ENCODE measurements around the gene TRIM65.
"Not testable (repeated sequence)": the region's sequence is repeated elsewhere in the genome, so short reads cannot be mapped to it uniquely, and the experiment has no call there.

TRIM65 gene

DNA sequence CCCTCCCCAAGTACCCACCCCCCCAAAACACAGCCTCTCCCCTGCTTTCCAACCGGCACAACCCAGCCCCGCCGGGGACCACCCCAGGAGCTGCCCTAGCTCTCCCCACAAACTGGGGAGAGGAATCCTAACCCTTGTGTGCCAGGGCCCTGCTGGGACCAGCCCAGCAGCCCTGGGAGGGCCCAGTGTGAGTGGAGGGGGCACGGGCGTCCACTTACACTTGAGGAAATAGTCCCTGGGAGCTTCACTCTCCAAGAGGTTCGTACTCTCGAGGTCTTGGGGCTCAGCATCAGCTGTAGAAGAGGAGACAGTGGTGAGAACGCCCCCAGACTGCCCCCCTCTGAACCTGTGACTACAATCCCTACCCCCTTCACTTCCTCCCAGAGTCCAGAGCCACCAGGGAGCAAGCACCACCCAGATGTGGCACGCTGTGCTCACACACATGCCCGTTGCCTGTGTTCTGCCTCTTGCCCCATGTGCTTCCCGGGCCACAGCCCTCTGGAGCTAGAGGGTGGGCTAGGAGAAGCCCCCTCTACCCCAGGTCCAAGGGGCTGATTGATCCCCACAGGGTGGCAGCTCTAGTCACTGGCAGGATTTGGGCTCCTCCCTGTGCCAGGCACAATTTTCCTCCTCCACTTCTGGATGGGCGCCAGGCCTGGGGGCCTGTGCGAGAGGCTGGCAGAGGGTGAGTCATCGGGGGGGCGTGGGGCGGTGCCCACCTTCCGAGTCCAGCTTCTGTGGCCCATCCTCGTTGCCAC lies 21.4 kb downstream of the TRIM65 start:
- no peak for DNase-seq (ENCODE audit: low read depth)

DNA sequence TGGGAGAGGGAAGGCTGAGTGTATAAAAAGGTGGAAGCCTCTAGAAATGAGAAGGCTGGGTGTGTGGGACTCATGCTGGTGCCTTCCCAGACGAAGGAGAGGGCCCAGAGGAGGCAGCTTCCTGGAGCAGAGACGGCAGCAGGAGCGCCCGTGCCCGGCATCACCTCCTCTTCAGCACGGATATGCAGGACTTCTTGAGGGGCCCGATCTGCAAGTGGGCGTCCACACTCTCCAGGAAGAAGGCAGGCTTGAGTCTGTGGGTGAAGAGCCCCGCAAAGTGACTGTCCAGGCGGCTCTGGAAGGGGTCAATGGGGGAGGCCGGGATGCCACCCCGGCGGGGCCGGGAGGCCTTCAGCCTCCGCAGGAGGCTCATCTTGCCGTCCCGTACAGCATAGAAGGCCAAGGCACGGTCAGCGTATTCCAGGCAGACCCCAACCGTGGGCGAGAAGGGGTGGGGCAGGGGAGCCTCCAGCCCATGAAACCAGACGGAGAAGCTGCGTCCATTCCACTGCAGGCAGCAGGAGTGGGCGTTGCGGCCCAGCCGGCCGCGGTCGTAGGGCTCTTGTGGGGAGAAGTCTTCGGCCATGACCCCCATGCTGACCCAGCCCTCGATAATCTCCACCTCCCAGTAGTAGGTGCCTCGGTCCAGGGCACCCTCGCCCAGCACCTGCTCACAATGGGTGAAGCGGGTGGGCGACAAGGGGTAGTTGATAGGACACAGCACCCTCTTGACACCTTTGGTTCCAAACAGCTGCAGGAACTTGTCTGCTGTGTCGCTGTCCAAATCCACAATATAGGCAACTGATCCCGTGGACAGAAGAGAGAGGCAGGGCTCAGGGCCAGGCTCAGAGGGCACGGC lies 22.2 kb downstream of the TRIM65 start:
- no peak for DNase-seq (ENCODE audit: low read depth)

DNA sequence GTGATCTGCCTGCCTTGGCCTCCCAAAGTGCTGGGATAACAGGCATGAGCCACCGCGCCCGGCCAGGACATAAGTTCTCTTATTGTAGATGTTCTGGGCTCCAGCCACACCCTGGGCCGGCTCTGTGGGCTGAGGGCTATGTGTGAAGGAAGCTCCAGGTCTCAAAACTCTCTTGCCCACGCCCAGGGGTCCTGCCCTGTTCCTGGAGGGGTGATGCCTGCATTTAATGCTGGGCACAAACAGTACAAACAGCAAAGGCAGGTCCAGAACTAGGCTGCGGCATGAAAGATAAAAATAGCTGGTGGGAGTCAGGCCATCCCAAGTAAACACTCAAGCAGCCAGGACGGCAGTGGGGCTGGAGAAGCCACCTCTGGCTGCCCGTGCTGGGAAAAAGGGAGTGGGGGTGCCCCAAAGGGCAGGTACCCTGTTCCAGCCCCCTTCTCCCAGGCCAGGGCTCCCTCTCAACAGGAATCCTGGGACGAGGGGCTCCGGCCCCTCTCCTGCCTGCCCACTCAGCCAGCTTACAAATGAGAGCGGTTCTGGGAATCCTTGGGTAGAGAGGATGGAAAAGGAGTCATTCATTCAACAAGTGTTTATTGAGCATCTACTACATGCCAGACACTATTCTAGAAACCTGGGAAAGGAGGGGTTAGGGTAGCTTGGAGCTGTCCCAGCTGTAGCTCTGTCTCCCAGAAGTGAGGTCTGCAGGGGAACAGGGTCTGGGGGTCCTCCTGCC lies 23.0 kb downstream of the TRIM65 start:
- DNase-seq (ENCODE audit: low read depth) = no peak

DNA sequence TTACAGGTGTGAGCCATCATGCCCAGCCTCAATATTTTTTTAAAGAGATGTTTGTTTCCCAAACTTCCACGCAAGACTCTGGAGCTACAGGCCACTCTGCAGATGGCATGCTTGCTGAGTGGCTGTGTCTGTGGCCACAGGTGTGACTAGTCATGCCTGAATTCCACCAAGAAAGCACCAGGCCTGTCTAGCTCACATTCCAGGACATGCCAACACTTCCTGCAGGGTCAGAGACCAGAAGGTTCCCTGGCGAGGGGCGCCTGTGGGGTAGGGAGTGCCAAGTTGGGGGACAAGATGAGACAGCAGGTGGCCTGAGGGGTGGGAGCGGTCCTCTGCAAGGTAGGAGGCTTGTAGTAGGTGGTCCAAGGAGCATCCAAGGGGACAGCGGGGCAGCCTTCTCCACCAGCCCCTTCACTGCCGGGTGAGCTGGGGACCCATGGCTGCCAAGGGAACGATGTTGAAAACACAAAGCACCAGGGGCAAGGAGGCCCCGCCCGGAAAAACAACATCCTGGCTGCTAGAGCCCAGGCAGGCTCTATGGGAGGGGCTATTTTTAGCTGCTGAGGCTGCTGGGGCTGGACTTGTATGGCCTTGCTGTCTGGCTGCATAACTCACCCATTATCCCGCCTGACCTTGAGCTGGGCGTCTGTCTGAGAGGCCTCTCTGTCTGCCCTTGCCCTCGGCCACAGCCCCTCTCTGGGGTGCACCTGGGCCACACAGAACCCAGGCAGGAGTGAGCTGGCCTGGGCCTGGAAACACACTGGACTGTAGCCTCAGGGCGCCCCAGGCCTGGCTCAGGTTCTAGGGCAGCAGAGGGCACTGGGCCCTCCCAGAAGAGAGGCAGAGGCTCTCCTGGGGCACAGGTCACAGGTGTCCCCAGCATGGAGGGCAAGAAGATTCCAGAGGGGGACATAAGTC lies 24.1 kb downstream of the TRIM65 start:
- peak; percentile 83 for DNase-seq (ENCODE audit: low read depth)

DNA sequence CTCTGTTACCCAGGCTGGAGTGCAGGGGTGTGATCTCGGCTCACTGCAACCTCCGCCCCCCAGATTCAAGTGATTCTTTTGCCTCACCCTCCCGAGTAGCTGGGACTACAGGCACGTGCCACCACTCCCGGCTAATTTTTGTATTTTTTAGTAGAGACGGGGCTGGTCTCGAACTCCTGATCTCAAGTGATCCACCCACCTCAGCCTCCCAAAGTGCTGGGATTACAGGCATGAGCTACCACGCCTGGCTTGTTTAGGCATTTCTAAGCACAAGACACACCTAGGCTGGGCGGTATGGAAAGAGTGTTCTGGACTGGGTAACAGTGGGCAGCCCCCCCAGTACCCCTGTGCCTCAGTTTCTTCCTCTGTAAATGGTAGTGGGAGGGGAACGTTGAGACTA lies 26.5 kb downstream of the TRIM65 start:
- not testable (repeated sequence) for DNase-seq (ENCODE audit: low read depth)

DNA sequence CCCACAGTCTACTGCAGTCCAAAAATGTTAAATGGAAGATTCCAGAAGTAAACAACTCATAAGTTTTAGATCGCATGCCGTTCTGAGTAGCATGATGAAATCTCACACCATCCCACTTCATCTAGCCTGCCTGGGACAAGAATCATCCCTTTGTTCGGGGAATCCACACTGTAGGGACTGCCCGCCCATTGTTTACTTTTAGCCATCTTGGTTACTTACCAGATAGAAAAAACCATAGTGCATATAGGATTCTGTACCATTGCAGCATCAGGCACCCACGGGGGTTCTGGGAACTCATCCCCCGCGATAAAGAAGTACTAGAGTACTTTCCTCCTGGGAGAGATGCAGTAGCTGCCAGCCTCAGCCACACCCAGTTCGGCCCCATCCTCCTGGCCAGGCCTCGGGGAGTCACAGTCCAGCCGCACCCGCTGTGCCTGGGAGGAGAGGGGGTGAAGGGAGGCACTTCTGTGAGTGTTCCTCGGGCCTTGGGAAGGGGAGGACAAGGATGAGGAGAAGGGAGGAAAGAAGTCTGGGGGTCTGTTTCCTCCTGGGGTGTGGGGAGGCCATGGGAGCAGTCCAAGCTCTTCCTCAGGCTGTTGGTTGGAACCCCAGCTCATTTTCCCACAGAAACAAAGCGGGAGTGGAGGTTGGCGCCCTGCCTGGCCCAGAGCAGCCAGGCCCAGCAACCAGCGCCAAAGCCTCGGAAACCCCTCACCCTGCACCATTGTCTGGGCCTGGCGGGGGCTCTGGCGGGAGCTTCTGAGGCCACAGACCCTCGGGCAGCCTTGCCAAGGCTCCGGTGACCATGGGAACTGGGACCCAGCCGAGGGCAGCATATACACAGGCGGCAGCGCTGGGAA lies 27.2 kb downstream of the TRIM65 start:
- DNase-seq (ENCODE audit: low read depth) = peak; percentile 50

DNA sequence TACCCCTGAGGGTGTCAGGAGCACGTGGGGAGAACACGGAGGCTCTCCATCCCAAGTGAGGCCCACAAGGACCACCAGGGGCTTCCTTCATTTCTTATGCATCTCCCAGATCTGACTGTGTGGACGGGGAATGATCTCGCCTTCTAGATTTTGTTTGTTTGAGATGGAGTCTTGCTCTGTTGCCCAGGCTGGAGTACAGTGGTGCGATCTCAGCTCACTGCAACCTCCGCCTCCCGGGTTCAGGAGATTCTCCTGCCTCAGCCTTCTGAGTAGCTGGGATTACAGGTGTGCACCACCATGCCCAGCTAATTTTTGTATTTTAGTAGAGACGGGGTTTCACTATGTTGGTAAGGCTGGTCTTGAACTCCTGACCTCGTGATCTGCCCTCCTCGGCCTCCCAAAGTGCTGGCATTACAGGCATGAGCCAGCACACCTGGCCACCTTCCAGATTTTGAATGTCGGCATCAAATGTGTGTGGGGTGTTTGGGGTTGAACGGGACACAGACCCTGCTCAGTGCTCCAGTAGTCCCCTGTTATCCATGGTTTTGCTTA lies 27.9 kb downstream of the TRIM65 start:
- not testable (repeated sequence) for DNase-seq (ENCODE audit: low read depth)

DNA sequence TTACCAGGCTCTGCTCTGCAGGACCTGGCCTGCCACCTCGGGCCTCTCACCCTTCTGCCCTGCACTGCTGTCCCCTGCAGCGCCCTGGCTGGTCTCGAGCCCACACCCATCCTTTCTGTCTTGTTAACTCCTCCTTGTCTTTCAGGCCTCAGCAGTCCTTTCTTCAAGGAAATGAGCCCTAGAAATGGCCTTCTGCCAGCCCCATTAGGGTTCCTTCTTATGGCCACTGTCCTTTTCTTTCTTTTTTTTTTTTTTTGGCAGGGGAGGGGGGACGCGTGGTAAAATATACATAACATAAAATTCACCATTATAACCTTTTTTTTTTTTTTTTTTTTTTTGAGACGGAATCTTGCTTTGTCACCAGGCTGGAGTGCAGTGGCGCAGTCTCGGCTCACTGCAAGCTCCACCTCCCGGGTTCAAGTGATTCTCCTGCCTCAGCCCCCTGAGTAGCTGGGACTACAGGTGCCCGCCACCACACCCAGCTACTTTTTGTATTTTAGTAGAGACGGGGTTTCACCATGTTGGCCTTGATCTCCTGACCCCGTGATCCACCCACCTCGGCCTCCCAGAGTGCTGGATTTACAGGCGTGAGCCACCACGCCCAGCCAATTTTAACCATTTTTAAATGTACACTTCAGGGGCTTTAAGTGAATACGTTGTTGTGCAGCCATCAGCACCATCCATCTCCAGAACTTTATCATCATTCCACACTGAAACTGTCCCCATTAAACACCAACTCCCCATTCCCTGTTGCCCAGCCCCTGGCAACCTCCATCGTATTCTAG lies 31.2 kb downstream of the TRIM65 start:
- not testable (repeated sequence) for DNase-seq (ENCODE audit: low read depth)

DNA sequence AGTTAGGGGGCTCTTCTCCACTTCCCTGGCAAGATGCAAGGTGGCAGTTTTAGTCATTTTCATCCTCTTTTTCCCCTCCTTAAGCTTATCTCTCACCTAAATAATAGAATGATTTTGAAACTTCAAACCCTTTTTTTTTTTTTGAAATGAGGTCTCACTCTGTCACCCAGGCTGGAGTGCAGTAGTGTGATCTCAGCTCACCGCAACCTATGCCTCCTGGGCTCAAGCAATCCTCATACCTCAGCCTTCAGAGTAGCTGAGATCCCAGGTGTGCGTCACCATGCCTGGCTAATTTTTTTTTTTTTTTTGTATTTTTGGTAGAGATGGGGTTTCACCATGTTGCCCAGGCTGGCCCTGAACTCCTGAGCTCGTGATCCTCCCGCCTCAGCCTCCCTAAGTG lies 31.9 kb downstream of the TRIM65 start:
- DNase-seq (ENCODE audit: low read depth) = not testable (repeated sequence)

DNA sequence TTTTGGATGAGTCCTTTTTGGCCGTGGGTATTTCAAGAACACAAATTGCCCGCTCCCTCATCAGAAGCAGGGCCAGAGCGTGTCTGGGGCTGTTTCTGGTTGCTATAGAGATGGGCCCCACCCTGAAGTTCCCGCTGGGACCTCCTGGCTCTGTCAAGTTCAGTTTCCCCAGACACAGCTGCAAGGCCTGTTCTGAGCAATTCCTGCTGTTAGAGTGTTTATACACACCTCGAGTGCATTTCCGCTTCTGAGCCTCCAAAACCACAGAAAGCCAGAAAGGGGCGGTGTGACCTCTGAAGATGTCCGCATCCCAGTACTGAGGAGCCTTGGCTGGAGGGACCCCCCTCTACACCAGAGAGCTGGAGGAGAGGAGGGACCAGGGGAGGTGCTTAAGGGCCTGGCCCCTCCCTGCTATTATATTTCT lies 32.3 kb downstream of the TRIM65 start:
- DNase-seq (ENCODE audit: low read depth) = peak; percentile 82

DNA sequence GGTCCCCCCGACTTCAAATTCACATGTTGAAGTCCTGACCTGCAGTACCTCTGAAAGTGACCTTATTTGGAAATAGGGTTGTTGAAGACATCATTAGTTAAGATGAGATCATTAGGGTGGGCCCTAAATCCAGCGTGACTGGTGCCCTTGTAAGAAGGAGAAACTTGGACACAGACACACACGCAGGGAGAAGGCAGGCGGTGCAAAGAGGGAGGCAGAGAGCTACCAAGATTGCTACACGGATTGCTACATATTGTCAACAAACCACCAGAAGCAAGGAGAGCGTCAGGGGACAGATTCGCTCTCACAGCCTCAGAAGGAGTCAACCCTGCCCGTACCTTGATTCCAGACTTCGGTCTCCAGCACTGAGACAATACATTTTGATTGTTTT lies 34.8 kb downstream of the TRIM65 start:
- DNase-seq (ENCODE audit: low read depth) = no peak

DNA sequence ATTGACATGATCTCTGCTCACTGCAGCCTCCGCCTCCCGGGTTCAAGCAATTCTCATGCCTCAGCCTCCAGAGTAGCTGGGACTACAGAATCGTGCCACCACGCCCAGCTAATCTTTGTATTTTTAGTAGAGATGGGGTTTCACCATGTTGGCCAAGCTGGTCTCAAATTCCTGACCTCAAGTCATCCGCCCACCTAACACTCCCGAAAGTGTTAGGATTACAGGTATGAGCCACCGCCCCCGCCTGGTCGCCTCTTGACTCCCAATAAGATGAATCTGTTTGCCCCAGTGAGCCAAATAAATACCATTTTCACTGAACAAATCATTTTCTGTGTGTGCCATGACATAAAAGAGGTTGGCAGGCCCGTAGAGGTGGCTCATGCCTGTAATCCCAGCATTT lies 37.4 kb downstream of the TRIM65 start:
- not testable (repeated sequence) for DNase-seq (ENCODE audit: low read depth)

DNA sequence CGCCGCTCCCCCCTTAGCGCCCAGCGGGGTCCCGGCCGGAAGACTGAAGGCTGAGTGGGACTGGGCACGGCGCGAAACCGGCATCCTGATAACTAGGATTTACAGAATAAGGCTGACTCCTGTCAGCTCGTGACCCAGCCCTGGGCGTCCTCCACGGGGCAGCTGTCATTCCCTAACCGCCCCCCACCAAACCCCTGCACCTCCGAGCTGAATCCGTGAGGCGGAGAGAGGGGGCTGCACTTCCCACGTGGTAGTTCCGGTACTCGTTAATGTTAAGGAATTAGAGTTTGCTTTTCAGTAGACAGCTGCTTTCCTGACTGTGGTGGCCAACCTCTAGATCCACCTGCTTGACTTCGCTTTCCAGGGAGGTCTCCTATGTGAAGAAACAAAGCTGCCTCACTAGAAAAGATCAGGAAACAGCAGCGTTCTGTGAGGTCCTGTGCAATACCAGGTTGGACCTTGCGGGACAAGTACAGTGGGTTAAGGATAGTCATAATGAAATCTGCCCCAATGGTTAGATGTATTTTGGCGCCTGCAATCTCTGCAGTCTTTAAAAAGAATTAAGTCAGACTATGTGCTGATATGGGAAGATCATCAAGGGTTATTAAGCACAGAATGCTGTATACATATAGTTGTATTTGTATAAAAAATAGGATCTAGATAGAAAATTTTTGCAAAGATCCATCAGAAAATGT lies 40.5 kb downstream of the TRIM65 start:
- no peak for DNase-seq (ENCODE audit: low read depth)

DNA sequence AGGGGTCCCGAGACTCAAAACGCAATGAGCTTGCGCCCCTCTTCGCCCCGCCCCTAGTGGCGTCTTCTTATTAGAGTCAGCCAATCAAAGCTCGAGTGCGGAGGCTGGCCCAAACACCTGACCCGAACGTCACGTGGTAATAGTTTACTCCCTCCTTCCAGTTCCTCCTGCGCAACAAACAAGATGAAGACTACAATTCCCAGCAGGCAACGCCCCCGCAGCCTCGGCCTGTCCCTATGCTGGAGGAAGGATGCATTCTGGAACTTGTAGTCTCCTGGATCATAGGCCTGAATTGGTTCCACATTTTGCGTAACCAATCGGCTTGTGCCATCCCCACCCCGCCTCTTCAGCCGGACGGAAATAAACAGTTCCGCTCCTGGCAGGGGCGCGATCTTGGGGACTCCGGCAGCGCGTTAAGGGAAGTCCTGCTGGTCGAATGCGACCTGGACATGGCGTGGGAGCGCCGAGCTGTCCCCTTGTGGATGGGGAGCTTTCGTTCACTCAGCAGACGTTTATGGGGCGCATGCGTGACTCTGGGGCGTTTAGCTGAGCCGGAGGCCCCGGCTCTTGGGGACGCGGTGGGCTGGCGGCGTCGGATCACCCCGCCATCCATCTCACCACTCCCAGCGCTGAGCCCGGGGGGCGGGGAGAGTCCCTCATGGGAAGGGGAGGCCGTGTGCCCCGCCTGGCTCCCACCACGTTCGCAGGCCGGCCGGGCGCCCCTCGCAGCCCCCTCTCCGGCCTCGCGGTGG lies 41.3 kb downstream of the TRIM65 start, which contains the start of gene WBP2:
Gene WBP2 (minus strand): TSS at position 26 of the 752 bp plus-strand sequence. CDS start 38 bp downstream, outside the sequence.
- DNase-seq (ENCODE audit: low read depth) = peak; percentile 100

DNA sequence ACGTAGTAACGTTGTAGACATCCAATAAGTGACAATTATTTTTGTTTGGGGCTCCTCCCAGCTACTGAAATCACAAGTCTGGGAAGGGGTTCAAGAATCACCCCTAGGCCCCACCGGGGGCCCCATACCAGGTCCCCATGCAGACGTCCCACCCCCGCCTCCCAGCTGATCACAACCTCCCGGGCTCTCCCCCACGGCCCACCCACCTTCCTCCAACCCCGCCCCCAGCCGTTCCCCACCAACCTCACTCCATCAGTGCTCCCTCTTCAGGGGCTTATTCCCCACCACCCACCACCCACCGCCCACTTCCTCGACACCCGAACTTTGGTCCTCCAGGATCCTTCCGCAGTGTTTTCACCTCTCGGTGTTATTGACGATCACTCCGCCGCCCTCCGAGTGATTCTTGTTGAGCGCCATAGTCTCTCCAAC lies 41.9 kb downstream of the TRIM65 start:
- DNase-seq (ENCODE audit: low read depth) = no peak

DNA sequence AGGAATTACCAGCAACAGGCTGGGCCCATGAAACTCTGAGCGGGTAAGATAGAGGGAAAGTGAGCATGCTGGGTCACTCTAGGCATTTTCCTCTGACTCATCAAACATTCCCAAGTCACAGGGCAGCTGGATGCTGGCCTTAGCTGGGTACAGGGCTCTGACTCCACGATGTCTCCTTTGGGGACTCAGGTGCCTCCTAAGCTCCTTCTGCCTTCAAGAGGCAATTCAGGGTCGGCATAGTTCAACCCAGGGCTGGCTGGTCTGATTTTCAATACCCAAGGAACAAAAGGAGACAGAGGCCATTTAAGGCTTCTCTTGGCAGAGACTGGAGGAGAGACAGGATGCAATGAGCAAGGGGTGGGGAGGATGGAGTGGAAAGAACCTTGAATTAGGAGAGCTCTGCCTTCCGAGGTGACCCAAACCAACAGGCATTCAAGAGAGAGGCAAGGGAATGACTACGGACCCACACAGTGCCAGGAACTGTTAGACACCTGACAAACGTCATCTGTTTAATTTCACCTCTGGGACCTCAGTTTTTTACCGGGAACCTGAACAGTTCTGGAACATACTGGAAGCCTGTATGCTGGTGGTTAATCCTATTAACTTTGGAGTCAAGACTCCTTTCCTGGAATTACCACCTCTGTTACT lies 42.5 kb downstream of the TRIM65 start:
- DNase-seq (ENCODE audit: low read depth) = peak; percentile 68

DNA sequence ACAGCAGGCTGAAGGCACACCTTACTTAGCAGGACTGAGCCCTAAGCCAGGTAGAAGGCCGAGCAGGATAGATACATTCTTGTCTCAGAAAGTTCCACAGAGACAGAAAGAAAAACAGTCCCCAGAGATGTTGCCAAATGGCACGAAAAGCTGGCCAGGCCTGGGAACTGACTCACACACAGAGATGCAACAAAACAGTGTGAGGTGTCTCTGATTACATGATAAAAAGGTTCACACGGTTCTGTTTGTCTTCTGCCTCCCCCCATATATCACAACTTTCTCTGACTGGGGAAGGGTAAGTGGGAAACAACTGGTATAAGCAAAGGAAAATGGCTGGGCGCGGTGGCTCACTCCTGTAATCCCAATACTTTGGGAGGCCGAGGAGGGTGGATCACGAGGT lies 43.3 kb downstream of the TRIM65 start:
- DNase-seq (ENCODE audit: low read depth) = peak; percentile 90

Data from iris pigment epithelial cell (primary cell).